ENCODE data around the gene DUSP8. TPM values are rescaled to one million over a fixed set of nuclear protein-coding genes. Genes with fewer than 3 reads are reported as not detected.

The DUSP8 gene
- total and polyA plus RNA-seq, 2 donors (not counting 1 experiment from before 2014, with no cell fraction given) = 4.3 to 7.2 TPM

DNA sequence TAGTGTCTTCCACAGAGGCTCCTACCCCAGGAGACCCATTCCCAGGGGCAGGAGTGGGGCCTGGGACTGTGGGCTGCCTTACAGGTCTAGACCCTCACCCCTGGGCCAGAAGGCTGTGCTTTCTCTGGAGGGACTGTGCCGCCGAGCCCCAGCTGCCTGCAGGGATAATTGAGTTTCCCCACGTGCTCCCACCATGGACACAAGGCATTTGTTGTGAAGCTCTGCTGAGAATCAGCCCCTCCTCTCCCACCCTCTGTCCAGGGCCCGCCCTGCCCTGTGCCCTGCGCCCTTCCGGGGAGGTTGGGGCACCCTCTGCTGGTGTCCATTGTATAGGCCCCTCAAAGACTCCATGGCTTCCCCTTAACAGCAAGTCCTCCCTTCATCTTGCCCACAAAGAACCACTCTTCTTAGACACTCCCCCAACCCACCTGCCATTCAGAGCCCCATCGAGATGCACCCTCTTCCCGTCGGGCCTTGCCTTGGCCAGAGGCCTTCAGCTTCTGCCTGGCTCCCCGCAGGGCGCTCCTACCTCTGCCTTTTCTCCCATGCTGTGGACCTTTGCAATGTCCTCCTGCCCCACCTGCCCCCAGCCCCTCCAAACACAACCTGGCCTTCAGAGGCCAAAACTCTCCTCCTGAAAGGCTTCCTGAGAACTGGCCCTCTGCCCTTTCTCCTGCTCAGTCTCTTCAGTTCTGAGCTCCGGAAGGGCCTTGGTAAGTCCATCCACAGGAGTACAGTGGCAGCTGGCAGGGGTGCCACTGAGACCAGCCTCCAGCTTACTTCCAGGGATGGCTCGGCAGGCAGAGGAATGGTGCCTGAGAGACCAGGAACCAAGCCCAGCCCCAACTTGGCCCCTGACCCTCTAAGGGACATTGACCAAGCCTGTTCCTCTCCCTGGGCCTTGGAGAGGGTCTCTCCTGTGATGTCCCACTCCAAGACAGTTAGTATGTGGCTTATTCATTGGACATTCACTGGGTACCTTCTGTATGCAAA is 22.4 kb downstream of the DUSP8 start:
- Mint-ChIP-seq H3K27ac (no peak overlapping the region), H3K9me3 (ENCODE audit: insufficient read depth) (no peaks in the 10 kb centered on the region), H3K4me1 (peaks cover 16% of the 10 kb centered on the region), H3K27me3 (peaks cover 30% of the 10 kb centered on the region), H3K4me3 (peak overlapping the region; percentile 44)
- ChIA-PET CTCF (interaction anchor here (2.5 kb wide), 1 partner anchor 24 kb away, joined by 15 read pairs; no protein-coding TSS in a partner anchor), POLR2A (interaction anchor here (0.5 kb wide), 1 partner anchor 290 kb away, joined by 4 read pairs; no protein-coding TSS in a partner anchor)
- peaks cover 0 to 10% (median 0%) of the 10 kb centered on the region in 3 donors for H3K9me3 ChIP-seq (ENCODE audit: control extremely low read depth in 1 of 3, control insufficient read depth in 2 of 3, insufficient read depth in 1 of 3, low read length in 2 of 3)
- H3K36me3 ChIP-seq (replicated peaks in 1 of 2; ENCODE audit: control extremely low read depth in 1 of 2, control insufficient read depth in 1 of 2, extremely low read depth in 1 of 2, insufficient read depth in 2 of 2, low read length in 1 of 2) = no peaks in the 10 kb centered on the region
- peaks cover 0 to 61% (median 19%) of the 10 kb centered on the region in 4 experiments for H3K27me3 ChIP-seq (replicated peaks in 1 of 4; ENCODE audit: control extremely low read depth in 1 of 4, control insufficient read depth in 3 of 4, insufficient read depth in 4 of 4, low read length in 3 of 4)
- no peak for ATAC-seq (ENCODE audit: low read depth)
- peaks cover 8% of the 10 kb centered on the region for H4K20me1 ChIP-seq (ENCODE audit: control insufficient read depth, insufficient read depth, low read length, poor library complexity, severe bottlenecking)
- intact Hi-C loops (cut with micrococcal nuclease) = no loop called here
- no peak for DNase-seq
- no peak overlapping the region for H3K27ac ChIP-seq (ENCODE audit: low read length in 2 of 2)
- no peaks in the 10 kb centered on the region for H3K79me2 ChIP-seq (ENCODE audit: control insufficient read depth, insufficient read depth, low read length)
- H3K9ac ChIP-seq (ENCODE audit: low read length) = no peak overlapping the region
- 81% methylated on average over 13 of the region's 13 CpGs for WGBS (ENCODE audit: insufficient coverage)
- TF ChIP-seq, protein P1, sequence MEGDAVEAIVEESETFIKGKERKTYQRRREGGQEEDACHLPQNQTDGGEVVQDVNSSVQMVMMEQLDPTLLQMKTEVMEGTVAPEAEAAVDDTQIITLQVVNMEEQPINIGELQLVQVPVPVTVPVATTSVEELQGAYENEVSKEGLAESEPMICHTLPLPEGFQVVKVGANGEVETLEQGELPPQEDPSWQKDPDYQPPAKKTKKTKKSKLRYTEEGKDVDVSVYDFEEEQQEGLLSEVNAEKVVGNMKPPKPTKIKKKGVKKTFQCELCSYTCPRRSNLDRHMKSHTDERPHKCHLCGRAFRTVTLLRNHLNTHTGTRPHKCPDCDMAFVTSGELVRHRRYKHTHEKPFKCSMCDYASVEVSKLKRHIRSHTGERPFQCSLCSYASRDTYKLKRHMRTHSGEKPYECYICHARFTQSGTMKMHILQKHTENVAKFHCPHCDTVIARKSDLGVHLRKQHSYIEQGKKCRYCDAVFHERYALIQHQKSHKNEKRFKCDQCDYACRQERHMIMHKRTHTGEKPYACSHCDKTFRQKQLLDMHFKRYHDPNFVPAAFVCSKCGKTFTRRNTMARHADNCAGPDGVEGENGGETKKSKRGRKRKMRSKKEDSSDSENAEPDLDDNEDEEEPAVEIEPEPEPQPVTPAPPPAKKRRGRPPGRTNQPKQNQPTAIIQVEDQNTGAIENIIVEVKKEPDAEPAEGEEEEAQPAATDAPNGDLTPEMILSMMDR (IDR thresholded peaks at IDR 0.05) = no peak
- no peak for TF ChIP-seq EZH2 (IDR thresholded peaks at IDR 0.05; ENCODE audit: borderline replicate concordance, insufficient read depth, low read depth, low read length, poor library complexity, severe bottlenecking)
- no peak overlapping the region for H3K4me3 ChIP-seq (ENCODE audit: control extremely low read depth in 1 of 5, extremely low read depth in 1 of 5, insufficient read depth in 1 of 5, low read depth in 2 of 5, low read length in 4 of 5)
- no peak overlapping the region for H2AFZ ChIP-seq (ENCODE audit: insufficient read depth, low read depth, low read length, poor library complexity, severe bottlenecking)
- peaks cover 23 to 27% of the 10 kb centered on the region in 2 donors for H3K4me1 ChIP-seq (ENCODE audit: control insufficient read depth in 2 of 2, insufficient read depth in 2 of 2, low read length in 2 of 2)
- no peak overlapping the region for H3K4me2 ChIP-seq (replicated peaks; ENCODE audit: low read depth, low read length, poor library complexity, severe bottlenecking)

All from B cell (primary cell).